Measurements from ENCODE around the gene POLR3K. TPM values are rescaled to one million over a fixed set of nuclear protein-coding genes. Genes with fewer than 3 reads are reported as not detected.

POLR3K gene
- total and polyA plus RNA-seq, 2 donors (not counting 3 experiments of a cell fraction or from before 2014, with no cell fraction given), result 20.6 to 33.2 TPM

GRCh38 chr16:65745-66144 lies 12.3 kb upstream of the POLR3K start:
- POLR2A ChIA-PET, result no interaction called here
- BruUV-seq (replicated peaks), result no TSS peak
- DNase-seq (ENCODE audit: low read depth, low spot score) (peak; percentile 72), FAIRE-seq (peak; percentile 86)
- dilution Hi-C loops (cut with MboI; ENCODE audit: extremely low pct_ligation_motif_present, low sequenced_read_pairs), result no loop called here
- TF ChIP-seq POLR2A (IDR thresholded peaks at IDR 0.05; ENCODE audit: low read depth, low read length), result peak; percentile 27
- TF ChIP-seq, protein P1, sequence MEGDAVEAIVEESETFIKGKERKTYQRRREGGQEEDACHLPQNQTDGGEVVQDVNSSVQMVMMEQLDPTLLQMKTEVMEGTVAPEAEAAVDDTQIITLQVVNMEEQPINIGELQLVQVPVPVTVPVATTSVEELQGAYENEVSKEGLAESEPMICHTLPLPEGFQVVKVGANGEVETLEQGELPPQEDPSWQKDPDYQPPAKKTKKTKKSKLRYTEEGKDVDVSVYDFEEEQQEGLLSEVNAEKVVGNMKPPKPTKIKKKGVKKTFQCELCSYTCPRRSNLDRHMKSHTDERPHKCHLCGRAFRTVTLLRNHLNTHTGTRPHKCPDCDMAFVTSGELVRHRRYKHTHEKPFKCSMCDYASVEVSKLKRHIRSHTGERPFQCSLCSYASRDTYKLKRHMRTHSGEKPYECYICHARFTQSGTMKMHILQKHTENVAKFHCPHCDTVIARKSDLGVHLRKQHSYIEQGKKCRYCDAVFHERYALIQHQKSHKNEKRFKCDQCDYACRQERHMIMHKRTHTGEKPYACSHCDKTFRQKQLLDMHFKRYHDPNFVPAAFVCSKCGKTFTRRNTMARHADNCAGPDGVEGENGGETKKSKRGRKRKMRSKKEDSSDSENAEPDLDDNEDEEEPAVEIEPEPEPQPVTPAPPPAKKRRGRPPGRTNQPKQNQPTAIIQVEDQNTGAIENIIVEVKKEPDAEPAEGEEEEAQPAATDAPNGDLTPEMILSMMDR (IDR thresholded peaks at IDR 0.05; ENCODE audit: extremely low read depth in 1 of 2, insufficient read depth in 1 of 2, low read depth in 1 of 2, low read length in 2 of 2), result peak; percentile 98
- no peak for TF ChIP-seq JUN (IDR thresholded peaks at IDR 0.05; ENCODE audit: borderline replicate concordance, insufficient read depth, insufficient read length, low read depth)
- Histone ChIP-seq H3K9me1 (replicated peaks; ENCODE audit: control insufficient read depth, extremely low read depth, insufficient read depth, low read length) (no peaks in the 10 kb centered on the region), H3K27me3 (ENCODE audit: control insufficient read depth in 2 of 2, insufficient read depth in 2 of 2, low read length in 2 of 2) (no peaks in the 10 kb centered on the region), H3K36me3 (ENCODE audit: control insufficient read depth in 2 of 2, extremely low read depth in 1 of 2, insufficient read depth in 2 of 2, low read length in 2 of 2) (peaks cover 0 to 37% of the 10 kb centered on the region in 2 experiments), H3K4me1 (ENCODE audit: control insufficient read depth, extremely low read depth, insufficient read depth, low read length) (no peaks in the 10 kb centered on the region), H3K9me3 (replicated peaks; ENCODE audit: control insufficient read depth, insufficient read depth, low read length) (no peaks in the 10 kb centered on the region), H2AFZ (ENCODE audit: low read depth, low read length) (no peak overlapping the region), H3K4me2 (ENCODE audit: insufficient read depth, low read length) (no peak overlapping the region), H3K27ac (ENCODE audit: insufficient read depth, low read depth, low read length) (no peak overlapping the region), H3K79me2 (ENCODE audit: control insufficient read depth, insufficient read depth, low read length) (peaks cover 28% of the 10 kb centered on the region), H3K9ac (replicated peaks; ENCODE audit: extremely low read depth, insufficient read depth, low read length) (no peak overlapping the region), H3K4me3 (replicated peaks in 1 of 3; ENCODE audit: insufficient read depth in 1 of 3, low read depth in 1 of 3, low read length in 3 of 3) (no peak overlapping the region), H4K20me1 (replicated peaks; ENCODE audit: control insufficient read depth, extremely low read depth, insufficient read depth, low read length) (no peaks in the 10 kb centered on the region)
- CTCF ChIA-PET, result interaction anchor here (0.5 to 18.5 kb wide), 21 partner anchors 9 to 296 kb away, joined by 3 to 790 read pairs (median 6); partner anchors contain the start of genes HBQ1, MPG, POLR3K and SNRNP25
- intact Hi-C loops (cut with micrococcal nuclease), result loop anchor here (1.0 kb wide), 3 partner anchors 19 to 116 kb away; no protein-coding TSS in a partner anchor

GRCh38 chr16:64914-65255 lies 11.5 kb upstream of the POLR3K start:
- Histone ChIP-seq H2AFZ (ENCODE audit: low read depth, low read length) (no peak overlapping the region), H3K9me1 (replicated peaks; ENCODE audit: control insufficient read depth, extremely low read depth, insufficient read depth, low read length) (no peaks in the 10 kb centered on the region), H3K27ac (ENCODE audit: insufficient read depth, low read depth, low read length) (no peak overlapping the region), H3K9ac (replicated peaks; ENCODE audit: extremely low read depth, insufficient read depth, low read length) (no peak overlapping the region), H3K79me2 (ENCODE audit: control insufficient read depth, insufficient read depth, low read length) (peaks cover 19% of the 10 kb centered on the region), H3K9me3 (replicated peaks; ENCODE audit: control insufficient read depth, insufficient read depth, low read length) (no peaks in the 10 kb centered on the region), H4K20me1 (replicated peaks; ENCODE audit: control insufficient read depth, extremely low read depth, insufficient read depth, low read length) (no peaks in the 10 kb centered on the region), H3K27me3 (ENCODE audit: control insufficient read depth in 2 of 2, insufficient read depth in 2 of 2, low read length in 2 of 2) (no peaks in the 10 kb centered on the region), H3K4me1 (ENCODE audit: control insufficient read depth, extremely low read depth, insufficient read depth, low read length) (no peaks in the 10 kb centered on the region), H3K4me2 (ENCODE audit: insufficient read depth, low read length) (no peak overlapping the region), H3K4me3 (replicated peaks in 1 of 3; ENCODE audit: insufficient read depth in 1 of 3, low read depth in 1 of 3, low read length in 3 of 3) (no peak overlapping the region), H3K36me3 (ENCODE audit: control insufficient read depth in 2 of 2, extremely low read depth in 1 of 2, insufficient read depth in 2 of 2, low read length in 2 of 2) (peaks cover 0 to 43% of the 10 kb centered on the region in 2 experiments)
- CTCF ChIA-PET, result interaction anchor here (2.3 to 18.5 kb wide), 4 partner anchors 11 to 43 kb away, joined by 20 to 790 read pairs (median 60); partner anchors contain the start of genes MPG, POLR3K and SNRNP25
- no peak for DNase-seq (ENCODE audit: low read depth, low spot score)
- intact Hi-C loops (cut with micrococcal nuclease) (loop anchor here (1.0 kb wide), 3 partner anchors 19 to 116 kb away; no protein-coding TSS in a partner anchor), dilution Hi-C loops (cut with MboI; ENCODE audit: extremely low pct_ligation_motif_present, low sequenced_read_pairs) (no loop called here)
- BruUV-seq (replicated peaks), result no TSS peak
- POLR2A ChIA-PET, result no interaction called here
- TF ChIP-seq GATA2 (IDR thresholded peaks at IDR 0.05; ENCODE audit: insufficient read depth, insufficient read length, low read depth, low read length) (no peak), MYC (IDR thresholded peaks at IDR 0.05; ENCODE audit: low read depth, low read length) (no peak), FOS (IDR thresholded peaks at IDR 0.05; ENCODE audit: borderline replicate concordance, insufficient read depth, low read length) (no peak)
- TF ChIP-seq, protein P2, sequence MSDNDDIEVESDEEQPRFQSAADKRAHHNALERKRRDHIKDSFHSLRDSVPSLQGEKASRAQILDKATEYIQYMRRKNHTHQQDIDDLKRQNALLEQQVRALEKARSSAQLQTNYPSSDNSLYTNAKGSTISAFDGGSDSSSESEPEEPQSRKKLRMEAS (IDR thresholded peaks at IDR 0.05; ENCODE audit: insufficient read depth, insufficient read length), result no peak
- FAIRE-seq, result no peak

Measured in endothelial cell of umbilical vein (primary cell).